ENCODE data around the gene MORN1. TPM values are rescaled to one million over a fixed set of nuclear protein-coding genes. Genes with fewer than 3 reads are reported as not detected.

Gene MORN1
- total and polyA plus RNA-seq, 2 of the 8 experiments (the other 6 are each of a cell fraction or from before 2014, with no cell fraction given) = 5.0 to 9.1 TPM

DNA sequence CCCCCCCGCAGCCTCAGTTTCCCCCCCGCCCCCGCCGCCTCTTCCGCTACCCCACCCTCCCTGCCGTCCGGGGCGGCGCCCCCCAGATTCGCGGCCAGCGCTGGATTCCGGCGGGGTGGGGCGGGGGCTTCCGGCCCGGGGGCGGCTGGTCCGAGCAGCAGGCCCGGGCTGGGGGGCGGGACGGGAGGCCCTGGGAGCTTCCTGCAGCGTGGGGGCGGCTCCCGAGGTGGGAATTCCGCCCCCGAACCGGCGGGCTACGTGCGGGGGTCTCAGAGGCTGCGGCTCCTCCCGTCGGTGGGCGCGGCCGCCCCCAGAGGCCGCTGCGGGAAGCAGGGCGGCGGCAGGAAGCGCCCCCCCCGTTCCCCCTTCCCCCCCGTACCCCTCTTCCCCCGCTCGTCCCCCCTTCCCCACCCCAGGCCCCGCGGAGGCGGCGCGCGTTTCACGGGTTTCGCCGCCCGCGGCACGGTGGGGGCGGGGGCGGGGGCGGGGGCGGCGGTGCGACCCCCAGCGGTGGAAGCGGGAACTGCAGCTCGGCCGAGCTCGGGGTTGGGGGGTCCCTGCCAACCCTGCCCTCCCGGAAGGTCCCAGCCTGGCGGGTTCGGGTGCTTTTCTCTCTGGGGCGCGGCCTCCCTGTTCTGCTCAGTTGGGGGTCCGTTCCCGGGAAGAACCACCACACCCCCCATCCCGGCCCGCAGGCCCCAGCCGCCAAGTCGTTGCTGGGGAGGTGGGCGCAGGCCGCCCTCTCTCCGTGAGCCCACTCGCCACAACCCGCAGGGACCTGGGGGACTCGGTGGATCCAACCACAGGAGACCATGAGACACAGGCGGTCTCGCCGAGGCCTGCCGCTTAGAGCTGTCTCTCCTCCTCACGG is 76.3 kb downstream of the MORN1 start:
- Histone ChIP-seq H3K23ac (ENCODE audit: insufficient read length) (no peak overlapping the region), H4K91ac (replicated peaks; ENCODE audit: insufficient read length, low read length) (peak overlapping the region; percentile 85), H4K20me1 (replicated peaks in 1 of 2; ENCODE audit: control insufficient read depth in 1 of 2, insufficient read depth in 2 of 2, low read length in 2 of 2) (peaks cover 2 to 4% of the 10 kb centered on the region in 2 experiments), H2BK12ac (ENCODE audit: low read depth, low read length) (peak overlapping the region; percentile 85; the same call in 1 of the 2 replicates), H2BK20ac (ENCODE audit: low read length) (peak overlapping the region; percentile 72; the same call in 1 of the 2 replicates), H3K4me1 (replicated peaks in 1 of 4; ENCODE audit: control insufficient read depth in 3 of 4, insufficient read depth in 4 of 4, low read length in 3 of 4) (peaks cover 7 to 43% (median 30%) of the 10 kb centered on the region in 4 experiments), H4K5ac (ENCODE audit: insufficient read length, low read depth, low read length) (peak overlapping the region; percentile 80), H3K4me2 (ENCODE audit: insufficient read depth in 1 of 2, low read depth in 2 of 2, low read length in 2 of 2) (peak overlapping the region; percentile 61 to 63; a peak in 3 of 4 replicates), H2BK5ac (ENCODE audit: low read depth, low read length) (peak overlapping the region; percentile 85; the same call in 1 of the 2 replicates), H3K79me1 (ENCODE audit: low read depth, low read length) (peaks cover 3% of the 10 kb centered on the region; the same call in 1 of the 2 replicates), H3K79me2 (ENCODE audit: control insufficient read depth in 1 of 2, insufficient read depth in 2 of 2, low read length in 2 of 2) (no peaks in the 10 kb centered on the region), H3K4me3 (ENCODE audit: extremely low read depth in 1 of 4, insufficient read depth in 2 of 4, low read depth in 3 of 4, low read length in 4 of 4) (peak overlapping the region in 3 of 4 experiments; percentile 19 to 53 (median 36); a peak in 4 of 8 replicates), H3K14ac (ENCODE audit: insufficient read length) (no peak overlapping the region), H2BK120ac (replicated peaks; ENCODE audit: low read depth, low read length) (no peak overlapping the region), H3K27ac (ENCODE audit: low read depth, low read length) (peak overlapping the region; percentile 34; the same call in 1 of the 2 replicates), H4K8ac (ENCODE audit: extremely low read depth, insufficient read depth, low read length) (peak overlapping the region; percentile 95; the same call in 1 of the 2 replicates), H3K27me3 (replicated peaks in 1 of 4; ENCODE audit: control insufficient read depth in 3 of 4, extremely low read depth in 1 of 4, insufficient read depth in 3 of 4, low read length in 3 of 4) (no peaks in the 10 kb centered on the region), H3K9me3 (ENCODE audit: insufficient read depth in 2 of 2, low read depth in 1 of 2, low read length in 1 of 2) (no peaks in the 10 kb centered on the region), H2AK5ac (ENCODE audit: low read depth, low read length) (0 out of 2 replicates have a peak overlapping the region, but pooled peaks have one; percentile 54), H3K4ac (replicated peaks; ENCODE audit: insufficient read length, low read depth, low read length) (peak overlapping the region; percentile 78), H3K9ac (replicated peaks in 1 of 4; ENCODE audit: extremely low read depth in 1 of 4, low read depth in 3 of 4, low read length in 3 of 4) (peak overlapping the region in 3 of 4 experiments; percentile 34 to 55 (median 47); a peak in 5 of 7 replicates), H3K23me2 (ENCODE audit: low read depth, low read length) (no peaks in the 10 kb centered on the region; the same call in 1 of the 2 replicates), H2BK15ac (ENCODE audit: low read length) (0 out of 2 replicates have a peak overlapping the region, but pooled peaks have one; percentile 16), H3K18ac (ENCODE audit: extremely low read depth, low read length) (peak overlapping the region; percentile 81), H2AFZ (ENCODE audit: low read length) (no peak overlapping the region), H3K56ac (replicated peaks; ENCODE audit: insufficient read length, low read depth, low read length) (no peak overlapping the region), H3K36me3 (ENCODE audit: control insufficient read depth in 2 of 4, insufficient read depth in 4 of 4, low read length in 3 of 4) (no peaks in the 10 kb centered on the region)
- 86% methylated on average over 9 of the region's 91 CpGs; no CpG with 5 or more reads in 1 of the 2 experiments for WGBS, 2 experiments (ENCODE audit: extremely low coverage in 1 of 2, insufficient coverage in 1 of 2, insufficient read length in 1 of 2, insufficient replicate concordance in 2 of 2, low coverage in 1 of 2, low lambda C conversion rate in 2 of 2, missing lambda C conversion rate in 1 of 2)
- DNase-seq (ENCODE audit: low read depth in 1 of 2, low spot score in 2 of 2) = peak in 1 of 2 experiments; percentile 76
- POLR2A ChIA-PET (ENCODE audit: partially characterized antibody) = interaction anchor here (0.9 to 2.1 kb wide), 8 partner anchors 8 to 122 kb away, joined by 3 to 5 read pairs (median 4); partner anchors contain the start of gene FAAP20
- no peak for FAIRE-seq
- CTCF ChIA-PET (ENCODE audit: partially characterized antibody) = interaction anchor here (0.8 to 4.2 kb wide), 21 partner anchors 8 to 150 kb away, joined by 3 to 22 read pairs (median 6); partner anchors contain the start of gene FAAP20
- TF ChIP-seq CTCF (IDR thresholded peaks at IDR 0.05; ENCODE audit: control extremely low read depth in 1 of 3, insufficient read depth in 1 of 3, low read depth in 1 of 3, low read length in 3 of 3) (peak in 2 of 3 experiments; percentile 21 to 40; a peak in 2 of 4 replicates), RAD21 (IDR thresholded peaks at IDR 0.05 in 1 of 2, conservative IDR thresholded peaks at IDR 0.05 in 1 of 2; ENCODE audit: low read depth in 2 of 2, low read length in 2 of 2) (peak in 1 of 2 experiments; percentile 4; a peak in 1 of 4 replicates), EZH2 (IDR thresholded peaks at IDR 0.05; ENCODE audit: low read depth, low read length, severe bottlenecking) (no peak), KDM4A (IDR thresholded peaks at IDR 0.05; ENCODE audit: low read depth, low read length, severe bottlenecking) (peak; percentile 8), EGR1 (IDR thresholded peaks at IDR 0.05; ENCODE audit: borderline replicate concordance, low read depth, low read length) (peak; percentile 19; the same call in 1 of the 2 replicates), CBX8 (IDR thresholded peaks at IDR 0.05; ENCODE audit: borderline replicate concordance, low read depth, low read length) (no peak)

Data from H1 (cell line).